ENCODE results near the gene AIG1. TPM values are rescaled to one million over a fixed set of nuclear protein-coding genes. Genes with fewer than 3 reads are reported as not detected.
A peak's percentile ranks its signal among the peaks of the same experiment; 100 is the strongest.

The AIG1 gene
- total RNA-seq, 1 donor from 2014 or later, result 31.3 TPM

- DNase-seq (ENCODE audit: low spot score in 2 of 2, unreplicated experiment in 2 of 2), result no peak
- H3K4me3 Mint-ChIP-seq, result no peak overlapping the region
- H3K36me3 Mint-ChIP-seq, result no peaks in the 10 kb centered on the region
- TF ChIP-seq, protein P1, sequence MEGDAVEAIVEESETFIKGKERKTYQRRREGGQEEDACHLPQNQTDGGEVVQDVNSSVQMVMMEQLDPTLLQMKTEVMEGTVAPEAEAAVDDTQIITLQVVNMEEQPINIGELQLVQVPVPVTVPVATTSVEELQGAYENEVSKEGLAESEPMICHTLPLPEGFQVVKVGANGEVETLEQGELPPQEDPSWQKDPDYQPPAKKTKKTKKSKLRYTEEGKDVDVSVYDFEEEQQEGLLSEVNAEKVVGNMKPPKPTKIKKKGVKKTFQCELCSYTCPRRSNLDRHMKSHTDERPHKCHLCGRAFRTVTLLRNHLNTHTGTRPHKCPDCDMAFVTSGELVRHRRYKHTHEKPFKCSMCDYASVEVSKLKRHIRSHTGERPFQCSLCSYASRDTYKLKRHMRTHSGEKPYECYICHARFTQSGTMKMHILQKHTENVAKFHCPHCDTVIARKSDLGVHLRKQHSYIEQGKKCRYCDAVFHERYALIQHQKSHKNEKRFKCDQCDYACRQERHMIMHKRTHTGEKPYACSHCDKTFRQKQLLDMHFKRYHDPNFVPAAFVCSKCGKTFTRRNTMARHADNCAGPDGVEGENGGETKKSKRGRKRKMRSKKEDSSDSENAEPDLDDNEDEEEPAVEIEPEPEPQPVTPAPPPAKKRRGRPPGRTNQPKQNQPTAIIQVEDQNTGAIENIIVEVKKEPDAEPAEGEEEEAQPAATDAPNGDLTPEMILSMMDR (IDR thresholded peaks at IDR 0.05; ENCODE audit: unreplicated experiment), result no peak
- H3K4me1 Mint-ChIP-seq, result peaks cover 6% of the 10 kb centered on the region
- peak overlapping the region; percentile 15 for H3K27ac Mint-ChIP-seq
- no peaks in the 10 kb centered on the region for H3K27me3 Mint-ChIP-seq (ENCODE audit: low read depth)
- no peaks in the 10 kb centered on the region for H3K9me3 Mint-ChIP-seq
Measured at GRCh38 chr6:143159001-143159400, 98.3 kb downstream of the AIG1 start.

DNA sequence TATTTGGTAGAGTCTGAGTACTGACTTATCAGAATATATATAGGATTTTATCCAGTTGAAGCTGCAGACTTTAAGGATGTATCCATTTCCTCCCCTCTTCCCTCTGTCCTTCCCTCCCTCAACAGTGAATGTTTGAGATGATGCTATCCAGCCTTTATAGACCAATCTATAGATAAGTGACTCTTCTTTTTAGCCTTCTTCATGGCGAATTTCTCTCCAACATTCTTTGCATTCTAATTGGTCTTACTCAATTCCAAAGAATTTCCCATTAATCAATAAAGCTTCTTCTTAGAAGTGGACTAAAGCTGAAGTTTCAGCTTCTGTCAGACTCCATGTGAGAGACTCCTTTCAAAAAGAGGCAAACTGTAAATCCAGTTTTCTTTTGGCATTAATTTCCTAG is 99.3 kb downstream of the AIG1 start:
- Mint-ChIP-seq H3K4me1 (peaks cover 13% of the 10 kb centered on the region), H3K36me3 (no peaks in the 10 kb centered on the region), H3K27ac (peak overlapping the region; percentile 55), H3K9me3 (no peaks in the 10 kb centered on the region), H3K4me3 (no peak overlapping the region), H3K27me3 (ENCODE audit: low read depth) (no peaks in the 10 kb centered on the region)
- TF ChIP-seq, protein P1 (IDR thresholded peaks at IDR 0.05; ENCODE audit: unreplicated experiment), result no peak
- DNase-seq (ENCODE audit: low spot score in 2 of 2, unreplicated experiment in 2 of 2), result no peak

DNA sequence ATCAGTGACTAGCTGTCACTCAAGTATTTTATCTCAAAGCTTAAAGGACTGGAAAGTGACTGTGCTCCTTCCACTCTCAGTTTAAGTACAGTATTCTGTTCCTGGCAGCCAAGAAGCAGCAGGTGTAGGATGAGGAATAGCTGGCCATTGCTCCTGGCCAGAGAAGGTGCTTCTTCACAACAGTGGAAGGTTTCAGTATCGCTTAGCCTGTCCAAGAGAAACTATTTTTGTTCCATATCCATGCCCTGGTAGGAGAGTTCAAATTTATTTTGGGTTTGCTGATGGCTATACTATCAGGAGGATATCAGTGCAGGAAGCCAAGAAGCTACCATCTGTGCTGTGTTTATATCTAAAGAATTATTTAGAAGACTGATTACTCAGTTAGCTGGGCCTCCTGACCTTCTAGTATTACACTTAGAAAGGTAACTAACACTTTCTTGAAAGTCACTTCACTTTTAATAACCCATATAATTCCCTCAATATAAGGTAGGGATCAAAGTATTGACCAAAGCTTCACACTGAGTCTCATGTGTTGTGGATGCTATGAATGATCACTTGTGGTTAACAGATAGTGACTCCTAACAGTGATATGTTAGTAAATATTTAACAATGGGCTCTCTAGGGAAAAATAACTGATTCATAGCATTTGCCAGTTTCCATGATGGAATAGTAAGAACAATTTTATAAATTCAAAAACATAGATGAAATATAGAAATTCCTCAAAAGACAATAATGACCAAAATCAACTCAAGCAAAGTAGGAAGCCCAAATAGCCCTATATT is 99.9 kb downstream of the AIG1 start:
- TF ChIP-seq, protein P1 (IDR thresholded peaks at IDR 0.05; ENCODE audit: unreplicated experiment), result no peak
- Mint-ChIP-seq H3K27me3 (ENCODE audit: low read depth) (no peaks in the 10 kb centered on the region), H3K27ac (peak overlapping the region; percentile 55), H3K4me3 (no peak overlapping the region), H3K4me1 (peaks cover 13% of the 10 kb centered on the region), H3K9me3 (no peaks in the 10 kb centered on the region), H3K36me3 (no peaks in the 10 kb centered on the region)
- no peak for DNase-seq (ENCODE audit: low spot score in 2 of 2, unreplicated experiment in 2 of 2)

GRCh38 chr6:143163621-143164020 is 102.9 kb downstream of the AIG1 start:
- TF ChIP-seq, protein P1 (IDR thresholded peaks at IDR 0.05; ENCODE audit: unreplicated experiment), result no peak
- H3K27me3 Mint-ChIP-seq (ENCODE audit: low read depth), result no peaks in the 10 kb centered on the region
- no peaks in the 10 kb centered on the region for H3K36me3 Mint-ChIP-seq
- no peaks in the 10 kb centered on the region for H3K9me3 Mint-ChIP-seq
- H3K27ac Mint-ChIP-seq, result peak overlapping the region; percentile 9
- DNase-seq (ENCODE audit: low spot score in 2 of 2, unreplicated experiment in 2 of 2), result no peak
- H3K4me3 Mint-ChIP-seq, result no peak overlapping the region
- H3K4me1 Mint-ChIP-seq, result peaks cover 13% of the 10 kb centered on the region

- H3K4me3 Mint-ChIP-seq, result no peak overlapping the region
Measured at GRCh38 chr6:143164565-143165105, 103.9 kb downstream of the AIG1 start.

More at GRCh38 chr6:143164565-143165105, 103.9 kb downstream of the AIG1 start:
- Mint-ChIP-seq H3K4me1 (peaks cover 13% of the 10 kb centered on the region), H3K27ac (peak overlapping the region; percentile 2), H3K27me3 (ENCODE audit: low read depth) (no peaks in the 10 kb centered on the region), H3K9me3 (no peaks in the 10 kb centered on the region), H3K36me3 (no peaks in the 10 kb centered on the region)
- TF ChIP-seq, protein P1 (IDR thresholded peaks at IDR 0.05; ENCODE audit: unreplicated experiment), result no peak
- no peak for DNase-seq (ENCODE audit: low spot score in 2 of 2, unreplicated experiment in 2 of 2)
